ENCODE results near the gene RBM46.

Gene RBM46, protein sequence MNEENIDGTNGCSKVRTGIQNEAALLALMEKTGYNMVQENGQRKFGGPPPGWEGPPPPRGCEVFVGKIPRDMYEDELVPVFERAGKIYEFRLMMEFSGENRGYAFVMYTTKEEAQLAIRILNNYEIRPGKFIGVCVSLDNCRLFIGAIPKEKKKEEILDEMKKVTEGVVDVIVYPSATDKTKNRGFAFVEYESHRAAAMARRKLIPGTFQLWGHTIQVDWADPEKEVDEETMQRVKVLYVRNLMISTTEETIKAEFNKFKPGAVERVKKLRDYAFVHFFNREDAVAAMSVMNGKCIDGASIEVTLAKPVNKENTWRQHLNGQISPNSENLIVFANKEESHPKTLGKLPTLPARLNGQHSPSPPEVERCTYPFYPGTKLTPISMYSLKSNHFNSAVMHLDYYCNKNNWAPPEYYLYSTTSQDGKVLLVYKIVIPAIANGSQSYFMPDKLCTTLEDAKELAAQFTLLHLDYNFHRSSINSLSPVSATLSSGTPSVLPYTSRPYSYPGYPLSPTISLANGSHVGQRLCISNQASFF

DNA sequence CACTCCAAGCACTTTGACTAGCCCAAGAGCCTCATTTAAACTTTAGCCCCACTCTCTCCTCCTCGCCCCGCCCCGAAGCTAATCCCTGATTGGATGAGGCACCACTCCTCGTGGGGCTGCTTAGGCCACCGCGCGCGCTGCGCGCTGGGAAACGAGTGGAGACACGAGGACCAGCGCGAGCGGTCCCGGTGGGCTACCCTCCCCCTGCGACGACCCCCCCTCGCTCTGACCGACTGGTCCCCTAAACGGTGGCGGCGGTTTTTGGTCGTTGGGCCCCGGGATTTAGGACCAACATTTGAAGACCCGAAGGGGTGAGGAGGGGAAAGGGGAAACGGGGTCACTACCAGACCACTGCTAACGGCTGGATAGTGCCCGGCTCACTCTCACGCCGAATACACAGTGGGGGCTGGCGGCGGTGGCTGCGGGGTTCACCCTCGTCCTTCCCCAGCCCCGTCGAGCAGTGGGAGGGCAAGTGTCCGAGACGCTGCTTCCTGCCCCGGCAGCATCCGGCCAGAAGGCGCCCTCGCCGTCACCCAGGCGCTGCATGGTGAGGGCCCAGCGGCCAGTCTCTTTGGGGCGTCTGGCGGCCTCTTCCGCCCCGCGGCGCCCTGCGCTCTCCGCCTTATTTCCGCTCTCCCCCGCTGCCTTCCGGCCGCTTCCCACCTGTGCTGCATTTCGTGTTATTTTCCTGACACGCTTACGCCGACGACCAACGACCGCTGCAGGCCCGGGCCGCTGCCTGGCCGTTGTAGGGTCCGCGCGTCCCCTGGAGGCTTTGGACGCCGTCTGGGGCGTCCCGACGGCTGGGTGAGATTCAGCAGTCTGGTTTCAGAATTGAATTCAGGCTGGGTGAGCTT lies at the start of gene RBM46:
Gene RBM46 (plus strand): TSS at position 147 of the 857 bp plus-strand sequence. CDS start 15,481 bp downstream, outside the sequence.
- DNase-seq (ENCODE audit: extremely low read depth in 1 of 2, low read depth in 1 of 2) = no peak

DNA sequence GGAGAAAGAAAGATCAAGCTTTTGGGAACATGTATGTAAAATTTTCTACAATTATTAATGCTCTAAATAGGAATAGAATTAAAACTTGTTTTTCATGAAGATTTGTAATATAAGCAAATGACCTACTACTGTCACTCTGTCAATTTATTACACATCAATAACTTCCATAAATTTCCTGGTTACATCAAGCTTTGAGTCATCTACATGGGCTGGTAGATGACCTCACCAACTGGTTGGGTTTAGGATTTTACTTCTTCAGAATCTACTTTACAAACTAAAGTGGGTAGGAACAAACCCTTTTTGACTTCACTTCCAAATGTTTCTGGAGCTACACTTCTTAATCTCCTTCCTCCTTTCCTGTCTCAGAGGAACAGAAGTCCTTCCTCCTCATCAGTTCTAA lies 49.3 kb upstream of the RBM46 start:
- no peak for DNase-seq (ENCODE audit: extremely low read depth in 1 of 2, low read depth in 1 of 2)

DNA sequence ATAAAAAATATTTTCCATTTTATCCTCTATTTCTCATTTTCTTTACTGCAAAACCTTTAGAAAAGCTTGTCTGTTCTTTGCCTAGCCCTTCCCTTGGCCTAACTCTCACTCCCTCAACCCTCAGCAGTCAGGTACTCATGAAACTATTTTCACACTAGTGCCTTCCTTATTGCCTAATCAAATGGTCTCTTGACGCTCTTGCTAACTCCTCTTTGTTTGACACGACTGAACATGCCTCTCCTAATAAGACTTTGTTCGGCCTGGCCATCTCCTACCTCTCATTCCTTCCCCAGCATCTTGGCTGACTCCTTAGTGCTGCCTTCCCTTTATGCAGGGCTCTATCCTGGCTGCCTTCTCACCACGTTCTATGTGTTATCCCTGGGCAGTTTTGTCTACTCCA lies 48.4 kb upstream of the RBM46 start:
- no peak for DNase-seq (ENCODE audit: extremely low read depth in 1 of 2, low read depth in 1 of 2)

DNA sequence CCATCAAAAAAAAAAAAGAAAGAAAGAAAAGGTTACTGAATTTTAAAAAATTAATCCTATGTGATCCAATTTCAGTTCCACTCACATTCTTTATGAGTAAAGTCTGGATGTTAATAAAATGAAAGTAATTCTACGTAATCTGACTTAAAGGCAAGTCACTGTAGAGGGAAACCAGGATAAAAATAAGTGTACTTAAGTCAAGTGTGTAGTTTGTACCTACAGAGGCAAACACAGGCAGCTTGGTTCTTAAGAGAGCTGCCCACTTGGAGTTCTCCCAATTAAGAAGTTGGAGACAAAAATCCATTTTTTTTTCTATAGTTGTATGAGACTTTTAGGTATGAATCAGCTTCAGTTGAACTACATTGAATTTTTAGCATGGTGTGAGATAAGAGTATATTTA lies 44.3 kb upstream of the RBM46 start:
- DNase-seq (ENCODE audit: extremely low read depth in 1 of 2, low read depth in 1 of 2) = no peak

DNA sequence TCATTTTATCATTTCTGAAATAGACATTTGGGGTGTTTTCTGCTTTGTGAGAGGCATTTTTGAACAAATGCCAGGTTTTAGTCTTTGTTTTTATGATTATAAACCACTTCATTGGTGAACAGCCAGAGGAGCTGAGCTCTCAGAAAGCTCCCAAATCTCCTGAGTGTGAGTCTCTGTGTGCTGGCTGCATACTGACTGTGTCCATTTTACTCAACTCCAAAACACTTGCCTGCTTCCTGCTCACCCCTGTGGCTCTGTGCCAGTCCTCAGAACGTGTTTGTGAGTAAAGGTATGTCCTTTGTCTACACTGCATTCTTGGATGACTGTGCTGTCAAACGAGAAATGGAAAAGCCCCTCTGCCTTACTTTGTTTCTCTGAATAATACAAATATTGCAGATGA lies 42.6 kb upstream of the RBM46 start:
- DNase-seq (ENCODE audit: extremely low read depth in 1 of 2, low read depth in 1 of 2) = no peak

DNA sequence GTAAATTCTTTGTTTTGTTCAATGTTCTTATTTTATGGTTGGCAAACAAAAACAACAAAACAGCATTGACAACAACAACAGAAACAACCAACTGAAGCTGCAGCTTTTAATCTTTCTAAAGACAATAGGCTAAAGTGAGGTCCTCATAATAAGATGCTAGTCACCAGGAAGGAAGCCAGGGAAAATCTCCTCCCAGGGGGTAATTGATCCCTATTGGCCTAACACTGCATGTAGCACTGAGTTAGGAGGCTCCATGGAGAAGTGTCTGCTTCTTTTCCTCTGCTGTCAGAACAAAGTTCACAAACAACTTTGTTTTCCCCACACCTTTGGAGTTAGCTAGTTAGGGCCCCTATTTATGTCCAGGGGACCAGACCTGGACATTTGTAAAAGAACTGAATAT lies 42.0 kb upstream of the RBM46 start:
- DNase-seq (ENCODE audit: extremely low read depth in 1 of 2, low read depth in 1 of 2) = no peak

DNA sequence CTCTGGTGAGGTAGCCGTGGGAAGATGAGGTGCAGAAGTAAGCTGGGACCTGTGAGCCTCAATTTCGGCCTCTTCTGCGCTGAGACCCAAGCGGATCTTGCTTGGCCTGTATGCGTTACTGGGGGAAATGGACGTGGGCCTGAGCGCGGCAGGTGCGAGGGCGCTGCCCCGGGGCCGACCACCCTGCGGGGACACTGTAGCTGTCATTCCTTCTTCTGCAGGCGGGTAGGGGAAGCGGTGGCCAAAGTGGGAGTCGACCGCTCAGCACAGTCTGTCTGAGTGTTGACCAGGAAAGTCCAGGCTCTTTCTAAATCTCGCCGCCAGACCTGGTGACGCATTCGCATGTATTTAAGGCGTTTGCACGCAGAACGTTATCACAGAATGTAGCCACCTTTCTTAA lies 40.6 kb upstream of the RBM46 start:
- no peak for DNase-seq (ENCODE audit: extremely low read depth in 1 of 2, low read depth in 1 of 2)

DNA sequence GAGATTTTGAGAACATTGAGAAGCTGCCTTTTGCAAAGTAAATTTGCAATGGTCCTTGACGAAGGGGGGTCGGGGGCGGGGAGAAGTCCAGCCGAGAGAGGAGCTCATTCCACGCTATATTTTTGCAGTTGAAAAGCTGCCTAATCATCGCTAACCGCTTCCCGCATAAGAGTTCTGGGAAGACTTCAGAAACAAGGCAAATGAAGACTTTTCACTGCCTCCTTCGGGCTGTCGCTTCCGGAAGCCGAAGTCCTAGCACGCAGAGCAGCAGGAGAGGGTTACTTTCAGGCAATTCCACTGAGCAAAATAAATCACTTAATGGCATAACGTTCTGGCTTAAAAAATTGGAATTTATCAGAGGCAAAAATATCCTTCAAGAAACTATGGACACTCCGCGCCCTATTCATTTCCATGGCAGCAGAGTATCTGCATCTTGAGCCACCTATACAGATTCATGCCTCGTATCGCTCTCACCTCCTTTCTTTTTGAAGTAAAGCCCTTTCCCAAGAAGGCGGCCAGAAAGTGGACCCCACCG lies 39.9 kb upstream of the RBM46 start:
- no peak for DNase-seq (ENCODE audit: extremely low read depth in 1 of 2, low read depth in 1 of 2)

DNA sequence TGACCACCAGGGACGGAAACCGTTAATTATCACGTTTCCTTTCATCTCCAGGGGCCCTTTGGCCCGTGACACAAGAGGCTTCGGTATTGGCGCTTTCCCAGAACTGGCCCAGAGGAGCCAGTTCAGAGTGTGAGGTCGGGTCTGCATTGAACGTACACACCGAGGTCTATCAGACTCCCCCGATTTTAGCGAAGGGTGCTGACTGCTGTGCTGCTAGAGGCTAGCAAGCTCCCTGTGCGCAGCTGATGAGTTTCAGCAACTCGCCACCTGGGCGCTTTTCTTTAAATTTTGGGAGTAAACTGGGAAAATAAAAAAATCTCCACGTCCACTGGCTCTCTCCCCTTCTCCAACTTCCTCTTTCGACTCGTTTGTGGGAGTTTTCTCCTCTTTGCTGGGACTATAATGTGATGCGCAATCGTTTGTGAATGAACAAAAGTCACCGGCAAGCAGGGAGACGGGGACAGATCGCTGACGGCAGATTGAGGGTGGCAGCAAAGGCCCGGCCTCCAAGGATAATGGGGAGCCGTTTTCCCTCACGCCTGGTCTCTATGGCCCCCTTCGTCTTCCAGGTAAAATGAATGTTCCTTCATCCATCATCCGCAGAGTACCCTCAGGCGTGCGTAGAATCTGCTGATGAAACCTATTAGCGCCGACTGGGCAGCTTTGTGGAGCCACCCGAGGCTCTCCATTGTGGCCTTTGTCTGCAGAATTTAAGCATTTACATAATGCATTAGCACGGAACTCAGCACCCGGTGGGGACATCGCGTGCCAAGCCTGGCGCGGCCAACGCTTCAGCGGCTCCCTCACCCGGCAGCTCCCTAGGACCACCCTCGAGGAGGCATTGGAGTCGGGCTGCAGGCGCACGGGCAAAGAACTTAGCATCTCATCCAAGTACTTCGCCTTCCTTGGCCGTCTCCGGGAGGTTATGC lies 38.9 kb upstream of the RBM46 start:
- no peak for DNase-seq (ENCODE audit: extremely low read depth in 1 of 2, low read depth in 1 of 2)

DNA sequence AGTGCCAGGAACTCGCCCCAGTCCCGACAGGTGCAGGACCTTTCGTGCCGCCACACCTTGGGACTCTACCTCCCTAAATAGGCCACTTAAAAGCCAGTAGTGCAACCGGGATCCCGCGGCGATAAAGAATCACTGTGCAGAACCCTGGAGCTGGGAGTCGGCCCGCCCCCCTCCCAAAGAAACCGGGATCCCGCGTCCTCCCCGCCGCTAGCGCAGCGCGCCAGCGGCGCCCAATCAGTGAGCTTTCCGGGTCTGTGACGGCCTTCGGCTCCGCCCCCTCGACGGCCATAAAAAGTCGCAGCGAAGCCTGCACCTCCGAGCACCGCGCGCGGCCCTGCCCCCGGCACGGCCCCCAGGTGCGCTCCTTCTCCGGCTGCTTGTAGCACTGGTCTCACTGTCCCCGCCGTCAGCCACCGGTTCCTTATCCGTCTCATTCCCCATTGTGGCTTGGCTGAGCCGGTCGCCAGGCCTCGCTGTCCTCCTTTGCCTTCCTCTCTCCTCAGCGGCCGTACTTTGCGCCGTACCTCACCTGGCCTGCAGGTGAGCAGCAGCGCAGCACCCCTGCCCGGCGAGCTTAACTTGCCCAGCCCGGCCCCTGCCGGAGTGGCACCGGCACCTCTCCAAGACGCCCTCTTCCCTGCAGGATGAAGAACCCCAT lies 37.3 kb upstream of the RBM46 start, which contains the start of gene LRAT:
Gene LRAT (plus strand): TSS at position 318 of the 658 bp plus-strand sequence. CDS start 327 bp downstream, at position 645.
- no peak for DNase-seq (ENCODE audit: extremely low read depth in 1 of 2, low read depth in 1 of 2)

DNA sequence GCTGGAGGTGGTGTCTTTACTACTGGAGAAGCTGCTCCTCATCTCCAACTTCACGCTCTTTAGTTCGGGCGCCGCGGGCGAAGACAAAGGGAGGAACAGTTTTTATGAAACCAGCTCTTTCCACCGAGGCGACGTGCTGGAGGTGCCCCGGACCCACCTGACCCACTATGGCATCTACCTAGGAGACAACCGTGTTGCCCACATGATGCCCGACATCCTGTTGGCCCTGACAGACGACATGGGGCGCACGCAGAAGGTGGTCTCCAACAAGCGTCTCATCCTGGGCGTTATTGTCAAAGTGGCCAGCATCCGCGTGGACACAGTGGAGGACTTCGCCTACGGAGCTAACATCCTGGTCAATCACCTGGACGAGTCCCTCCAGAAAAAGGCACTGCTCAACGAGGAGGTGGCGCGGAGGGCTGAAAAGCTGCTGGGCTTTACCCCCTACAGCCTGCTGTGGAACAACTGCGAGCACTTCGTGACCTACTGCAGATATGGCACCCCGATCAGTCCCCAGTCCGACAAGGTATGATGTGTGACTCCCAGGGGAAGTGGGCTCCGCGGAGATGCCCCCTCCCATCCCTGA lies 36.6 kb upstream of the RBM46 start:
- DNase-seq (ENCODE audit: extremely low read depth in 1 of 2, low read depth in 1 of 2) = no peak

DNA sequence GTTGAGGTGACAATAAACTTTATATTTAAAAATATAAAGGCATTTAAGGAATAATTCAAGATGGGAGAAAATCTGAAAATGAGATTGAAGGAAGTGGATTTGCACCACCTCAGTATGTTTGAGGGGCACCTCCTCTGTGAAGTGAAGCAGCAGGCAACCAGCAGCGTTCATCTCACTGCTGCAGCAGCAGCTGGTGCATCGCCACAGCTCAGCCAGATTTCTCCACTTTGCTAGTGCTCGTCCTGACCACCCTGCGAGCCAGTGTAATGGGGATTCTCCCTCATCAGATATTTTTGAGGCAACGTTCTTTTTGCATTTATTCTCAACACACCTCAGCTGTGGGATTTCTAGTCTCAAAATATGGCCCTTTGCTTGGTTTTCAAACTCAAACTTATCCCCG lies 23.4 kb upstream of the RBM46 start:
- no peak for DNase-seq (ENCODE audit: extremely low read depth in 1 of 2, low read depth in 1 of 2)

DNA sequence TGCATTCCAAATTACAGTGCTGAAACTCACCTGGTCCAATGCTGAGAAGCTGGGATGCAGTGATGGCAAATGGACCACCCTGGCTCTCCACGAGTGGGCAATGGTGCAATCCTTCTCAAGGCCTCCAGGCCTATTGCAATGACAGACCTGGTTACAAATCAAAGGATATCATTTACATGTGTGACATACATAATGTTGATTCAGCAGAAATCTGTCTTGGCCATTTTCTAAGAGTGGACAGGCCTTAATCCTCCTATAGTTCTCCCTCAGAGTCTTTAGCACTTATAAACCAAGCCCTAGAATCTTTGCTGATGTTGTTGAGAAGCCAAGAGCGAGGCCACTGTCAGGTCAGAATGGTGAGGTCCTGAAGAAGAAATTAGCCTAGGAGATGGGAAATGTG lies 20.2 kb upstream of the RBM46 start:
- DNase-seq (ENCODE audit: extremely low read depth in 1 of 2, low read depth in 1 of 2) = no peak

DNA sequence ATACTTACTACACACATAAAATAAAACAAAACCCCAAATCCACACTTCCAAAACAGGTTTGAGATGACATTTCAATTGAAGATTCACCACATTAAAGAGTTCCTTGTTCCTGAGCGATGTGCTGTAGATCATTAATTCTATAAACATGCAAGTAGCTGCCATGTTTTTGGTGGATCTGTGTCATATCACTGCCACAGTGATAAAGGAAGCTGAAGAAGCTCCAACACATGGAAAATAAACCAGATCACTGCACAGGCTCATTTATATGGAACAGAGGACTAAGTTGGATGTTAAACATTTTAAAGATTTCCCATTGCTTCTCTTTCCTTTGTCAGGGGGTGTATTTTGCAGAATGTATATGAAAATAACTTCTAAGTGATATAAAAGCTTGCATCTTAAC lies 2.8 kb upstream of the RBM46 start:
- no peak for DNase-seq (ENCODE audit: extremely low read depth in 1 of 2, low read depth in 1 of 2)

DNA sequence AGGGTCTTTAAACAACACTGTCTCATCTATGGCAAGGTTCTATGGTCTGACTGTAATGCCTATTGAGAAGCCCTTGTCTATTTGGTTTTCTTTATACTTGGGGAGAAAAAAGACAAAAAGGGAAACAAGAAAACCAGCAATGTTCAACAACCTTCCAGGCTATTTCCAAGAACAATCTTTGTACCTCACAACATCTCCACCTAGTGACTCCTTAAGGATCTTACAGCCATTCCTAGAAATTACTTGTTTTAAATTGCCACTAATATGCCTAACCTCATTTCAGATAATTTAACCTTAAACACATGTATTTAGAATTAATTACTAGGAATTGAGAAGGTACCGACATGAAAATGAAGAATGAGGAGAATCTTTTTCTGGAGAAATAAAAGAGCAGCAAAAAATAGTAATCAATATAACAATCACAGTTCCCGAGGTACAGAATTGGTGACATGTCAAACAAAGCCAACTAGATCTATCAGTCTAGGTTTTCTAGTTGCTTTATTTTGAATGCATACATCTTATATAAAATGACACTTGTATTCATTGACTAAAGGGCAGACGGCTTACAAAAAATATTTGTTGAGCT lies 1.6 kb upstream of the RBM46 start:
- no peak for DNase-seq (ENCODE audit: extremely low read depth in 1 of 2, low read depth in 1 of 2)

DNA sequence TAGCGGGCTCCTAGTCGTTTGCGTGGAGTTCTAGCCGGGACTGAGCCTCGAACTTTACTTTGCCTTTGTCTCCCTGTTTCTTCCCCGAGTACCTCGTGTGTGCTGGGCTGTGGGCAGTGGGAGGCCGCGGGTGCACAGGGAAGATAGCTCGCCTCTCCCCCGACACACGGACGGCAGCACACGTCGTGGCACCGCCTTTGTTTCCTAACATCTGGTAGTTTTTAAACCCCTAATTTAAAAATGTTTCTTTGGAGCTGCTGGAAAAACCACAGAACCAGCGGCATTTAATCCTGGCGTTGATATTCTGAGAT lies 866 bp downstream of the RBM46 start:
- DNase-seq (ENCODE audit: extremely low read depth in 1 of 2, low read depth in 1 of 2) = no peak

DNA sequence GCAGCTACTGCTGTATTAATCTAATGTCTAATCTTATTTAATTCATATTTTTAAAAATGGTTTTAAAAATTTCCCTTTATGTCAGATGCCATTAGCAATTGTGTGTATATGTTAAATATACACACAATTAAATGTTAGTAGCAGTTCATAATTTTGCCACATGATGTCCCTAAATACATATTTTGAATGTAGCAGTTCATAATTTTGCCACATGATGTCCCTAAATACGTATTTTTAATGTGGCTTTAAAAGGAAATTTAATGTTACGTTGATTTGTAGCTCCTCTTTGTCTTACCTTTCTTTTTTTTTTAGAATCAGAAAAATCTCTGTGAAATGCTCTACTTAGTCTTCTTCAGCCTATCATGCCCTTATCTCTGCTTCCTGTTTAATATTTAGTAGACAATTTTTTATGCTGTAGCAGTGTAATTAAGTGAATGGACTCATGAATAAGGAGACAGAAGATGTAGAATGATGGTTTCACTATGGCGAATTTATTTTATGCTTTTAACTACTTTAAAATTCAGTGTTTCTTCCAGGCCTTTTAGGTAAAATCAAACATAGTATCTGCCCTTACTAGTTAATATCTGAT lies 26.1 kb downstream of the RBM46 start:
- DNase-seq (ENCODE audit: extremely low read depth in 1 of 2, low read depth in 1 of 2) = no peak

DNA sequence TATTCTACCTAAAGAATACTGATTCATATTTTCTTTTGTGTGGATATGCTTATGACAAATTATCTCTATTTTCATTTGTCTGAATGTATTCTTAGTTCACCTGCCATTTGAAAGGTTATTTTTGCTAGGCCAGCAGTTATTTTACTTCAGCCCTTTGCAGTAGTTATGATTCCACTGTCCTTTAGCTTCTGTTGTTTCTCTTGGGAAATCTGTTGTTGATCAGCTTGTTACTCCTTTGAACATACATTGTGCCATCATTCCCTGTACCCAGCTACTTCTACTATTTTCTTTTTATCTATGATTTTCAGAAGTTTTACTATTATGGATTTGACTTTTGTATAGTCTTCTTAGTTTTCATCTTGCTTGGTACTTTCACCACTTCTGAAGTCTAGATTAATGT lies 37.2 kb downstream of the RBM46 start:
- DNase-seq (ENCODE audit: extremely low read depth in 1 of 2, low read depth in 1 of 2) = no peak

DNA sequence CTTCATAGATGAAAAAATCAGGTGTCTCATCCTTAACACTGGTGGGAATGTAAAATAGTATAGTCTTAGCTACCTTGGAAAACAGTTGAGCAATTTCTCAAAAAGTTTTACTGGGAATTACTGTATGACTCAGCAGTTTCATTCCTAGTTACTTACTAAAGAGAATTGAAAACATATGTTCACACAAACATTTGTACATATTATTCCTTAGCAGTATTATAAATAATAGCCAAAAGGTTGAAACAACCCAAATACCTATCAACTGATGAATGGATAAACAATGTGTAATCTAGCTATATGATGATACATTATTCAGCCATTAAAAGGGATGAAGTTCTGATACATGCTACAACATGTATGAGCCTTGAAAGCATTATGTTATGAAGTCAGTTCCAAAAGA lies 41.7 kb downstream of the RBM46 start:
- DNase-seq (ENCODE audit: extremely low read depth in 1 of 2, low read depth in 1 of 2) = no peak

Measured in activated CD8-positive, alpha-beta memory T cell treated with anti-CD3 and anti-CD28 coated beads for 1 hour (primary cell).